Ovary (tissue), 9 donors: ENCODE measurements around the gene PUS10. TPM values are rescaled to one million over a fixed set of nuclear protein-coding genes. Genes with fewer than 3 reads are reported as not detected.

Experiments
- DNase-seq, 5 donors: peaks; one replicate each; pipeline ENCODE4 v3.0.0-alpha.2; 2019 to 2020
- H3K27ac ChIP-seq, 2 donors: fragments of 200-600 bp; one replicate each; pipeline versions ENCODE4 v1.5.1 to v1.8.0; 2019 to 2022
- H3K27me3 ChIP-seq: fragments of 200-600 bp; one replicate; pipeline ENCODE4 v1.8.0; 2022
- H3K36me3 ChIP-seq: fragments of 200-600 bp; sonication (generic); one replicate; pipeline ENCODE4 v1.5.1; 2019
- H3K4me1 ChIP-seq: one replicate; pipeline ENCODE4 v1.8.1; 2013; ENCODE audit warnings: mild to moderate bottlenecking, moderate library complexity; ENCODE audit not compliant: insufficient read depth
- H3K4me3 ChIP-seq: fragments of 200-600 bp; sonication (generic); one replicate; pipeline ENCODE4 v1.5.1; 2017
- H3K9me3 ChIP-seq, 2 donors: fragments of 200-600 bp in 1 of 2; sonication (generic) in 1 of 2; one replicate each; pipeline versions ENCODE4 v1.5.1 to v1.8.1; 2013 to 2019; ENCODE audit warnings: mild to moderate bottlenecking in 1 of 2, moderate library complexity in 1 of 2
- CTCF ChIP-seq, 3 donors: fragments of 450-650 bp in 2 of 3; fragments of 200-600 bp in 1 of 3; IDR thresholded peaks; one replicate each; pipeline versions ENCODE4 v1.5.1 to v1.8.0; 2016 to 2022; ENCODE audit warnings: antibody characterized with exemption in 3 of 3, mild to moderate bottlenecking in 1 of 3
- EP300 ChIP-seq: sonication (generic); formaldehyde crosslinking; IDR thresholded peaks from one replicate; pipeline ENCODE4 v1.6.1; 2017; ENCODE audit warnings: antibody characterized with exemption
- POLR2A ChIP-seq: fragments of 450-650 bp; IDR thresholded peaks from one replicate; pipeline ENCODE4 v1.6.1; 2017; ENCODE audit warnings: antibody characterized with exemption, mild to moderate bottlenecking, moderate library complexity
- WGBS, 3 donors: extraction: QIAGEN DNeasy Blood & Tissue Kit in 1 of 3; methylation state at CpG; one replicate each; pipeline versions ENCODE4 v1.1.5 to v1.1.7; 2013 to 2017; 5-methylcytosine and 5-hydroxymethylcytosine counted together
- intact Hi-C, 4 donors: fragments of 100-400 bp; cut with DNase I; formaldehyde crosslinking; loops; one replicate each; pipeline versions ENCODE4 v1.11.0 to v1.15.1; 2022 to 2023
- polyA plus RNA-seq, 2 donors: library from polyadenylated mRNA; stranded (reverse); fragments of 200-250 nt in 1 of 2; fragments of 350-450 nt in 1 of 2; fragmentation: Illumina TruSeq in 1 of 2; extraction: RNeasy Lipid Tissue Mini Kit (QIAGEN cat#74804) in 1 of 2; gene quantifications; one replicate each; pipeline ENCODE4 v1.2.3, GENCODE V29; 2013 to 2014
- total RNA-seq, 7 donors: library from RNA; depleted of rRNA in 2 of 7; stranded (reverse); fragments of >200 nt in 2 of 7; fragmentation: NEBNext Ultra II Directional in 3 of 7; extraction: Animal tissue kit (Norgen Biotek cat#: 25700) in 3 of 7; gene quantifications; one replicate each; pipeline versions ENCODE4 v1.1.0 to v1.2.4, GENCODE V29; 2016 to 2023
- donor health status: DM: no; HTN: no; CAD: no; lungs with moderate emphysema.
- donor health status: DM: no; HTN: no; CAD: no.
- donor health status: Bipolar disorder and iron deficiency.
- donor health status: DM: yes; HTN: yes; CAD: no.
- donor health status: DM: no; HTN: no; CAD: no.
- donor health status: DM: yes; HTN: yes; CAD: no.

Gene PUS10
- total and polyA plus RNA-seq, 9 donors: 4.5 to 9.4 (median 6.7) TPM

- no peak overlapping the region for H3K4me3 ChIP-seq
- H3K27ac ChIP-seq: no peak overlapping the region
- DNase-seq: no peak
- no peaks in the 10 kb centered on the region for H3K36me3 ChIP-seq
- no peaks in the 10 kb centered on the region for H3K9me3 ChIP-seq
- intact Hi-C loops: no loop called here
- H3K27me3 ChIP-seq: no peaks in the 10 kb centered on the region
- H3K4me1 ChIP-seq: no peaks in the 10 kb centered on the region
- TF ChIP-seq EP300: no peak
- TF ChIP-seq POLR2A: no peak
- TF ChIP-seq CTCF (IDR thresholded peaks at IDR 0.05): no peak
- 51 to 72% (median 57%) methylated on average over 1 of the region's 1 CpG for WGBS, 3 donors
Measured at GRCh38 chr2:60966507-60967405, 51.3 kb downstream of the PUS10 start.

DNA sequence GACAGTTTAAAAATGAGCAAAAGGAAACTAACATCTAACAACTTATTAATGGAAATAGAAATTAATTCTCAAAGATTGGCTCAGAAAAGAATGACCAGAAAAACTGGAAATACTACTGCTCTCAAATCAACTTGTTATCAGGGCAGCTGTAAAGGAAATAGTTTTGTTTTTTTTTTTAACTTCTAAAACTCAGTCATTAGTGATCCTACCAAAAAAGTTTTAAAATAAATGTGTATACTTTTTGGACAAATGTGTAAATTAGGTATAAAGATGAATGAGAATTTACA, 52.6 kb downstream of the PUS10 start:
- Histone ChIP-seq H3K27ac (no peak overlapping the region), H3K4me1 (no peaks in the 10 kb centered on the region), H3K36me3 (no peaks in the 10 kb centered on the region), H3K27me3 (no peaks in the 10 kb centered on the region), H3K9me3 (no peaks in the 10 kb centered on the region), H3K4me3 (no peak overlapping the region)
- no peak for DNase-seq
- no peak for TF ChIP-seq EP300
- intact Hi-C loops: no loop called here

GRCh38 chr2:60964651-60965498, 53.2 kb downstream of the PUS10 start:
- Histone ChIP-seq H3K4me1 (no peaks in the 10 kb centered on the region), H3K27ac (no peak overlapping the region), H3K9me3 (no peaks in the 10 kb centered on the region), H3K27me3 (no peaks in the 10 kb centered on the region), H3K36me3 (no peaks in the 10 kb centered on the region), H3K4me3 (no peak overlapping the region)
- no peak for DNase-seq
- TF ChIP-seq CTCF (IDR thresholded peaks at IDR 0.05) (no peak), EP300 (no peak), POLR2A (no peak)
- 50 to 69% (median 62%) methylated on average over 7 of the region's 7 CpGs for WGBS, 3 donors
- intact Hi-C loops: no loop called here

DNA sequence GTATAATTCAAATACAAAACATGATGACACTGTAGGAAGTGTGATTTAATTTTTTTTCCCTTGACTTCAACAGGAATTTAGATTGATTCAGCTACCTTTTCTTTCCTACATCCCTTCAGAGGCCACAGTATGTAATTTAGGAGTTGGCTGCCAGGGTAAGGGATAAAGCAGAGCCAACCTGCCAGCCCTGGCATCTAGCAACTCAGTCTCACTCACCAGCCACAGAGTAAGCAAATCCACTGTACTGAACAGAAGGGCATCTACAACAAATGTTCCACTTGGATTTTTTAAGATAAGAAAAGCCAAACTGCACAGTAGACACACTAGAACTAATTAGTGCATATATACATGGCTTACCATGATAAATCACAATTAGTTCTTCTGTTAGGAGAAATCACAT, 54.9 kb downstream of the PUS10 start:
- TF ChIP-seq CTCF (IDR thresholded peaks at IDR 0.05) (no peak), EP300 (no peak), POLR2A (no peak)
- no peak for DNase-seq
- intact Hi-C loops: no loop called here
- H3K27ac ChIP-seq: no peak overlapping the region
- no peaks in the 10 kb centered on the region for H3K36me3 ChIP-seq
- H3K4me3 ChIP-seq: no peak overlapping the region
- no peaks in the 10 kb centered on the region for H3K9me3 ChIP-seq
- H3K4me1 ChIP-seq: no peaks in the 10 kb centered on the region
- H3K27me3 ChIP-seq: no peaks in the 10 kb centered on the region

DNA sequence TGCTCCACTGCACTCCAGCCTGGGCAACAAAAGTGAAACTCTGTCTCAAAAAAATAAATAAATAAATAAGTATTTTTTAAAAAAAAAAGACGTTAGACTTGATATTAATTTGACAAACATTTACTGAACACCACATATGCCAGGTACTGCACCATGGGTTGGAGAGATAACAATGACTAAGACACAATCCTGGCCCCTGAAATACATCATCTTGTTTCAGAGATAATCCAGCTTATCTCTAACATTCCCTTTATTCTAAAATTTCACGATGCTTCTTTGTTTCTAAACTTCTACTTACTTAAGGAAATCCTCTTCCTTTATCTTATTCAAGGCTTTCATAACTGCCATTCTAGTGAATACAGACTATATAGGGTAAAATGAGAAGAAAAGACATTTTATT, 55.5 kb downstream of the PUS10 start:
- no peak for DNase-seq
- Histone ChIP-seq H3K9me3 (no peaks in the 10 kb centered on the region), H3K27me3 (no peaks in the 10 kb centered on the region), H3K27ac (no peak overlapping the region), H3K36me3 (no peaks in the 10 kb centered on the region), H3K4me1 (no peaks in the 10 kb centered on the region), H3K4me3 (no peak overlapping the region)
- whole genome bisulfite sequencing, 3 donors: 43 to 56% (median 54%) methylated on average over 2 of the region's 2 CpGs
- no peak for TF ChIP-seq EP300
- no peak for TF ChIP-seq CTCF (IDR thresholded peaks at IDR 0.05)
- no peak for TF ChIP-seq POLR2A
- intact Hi-C loops: no loop called here
